Measurements from ENCODE around the gene STYXL1. TPM values are rescaled to one million over a fixed set of nuclear protein-coding genes. Genes with fewer than 3 reads are reported as not detected.

The STYXL1 gene
- total RNA-seq, 6 experiments from 2014 or later: 13.8 to 28.5 (median 21.2) TPM

GRCh38 chr7:76044375-76044865 is 3.4 kb downstream of the STYXL1 start:
- TF ChIP-seq POLR2A (IDR thresholded peaks at IDR 0.05) (no peak), CTCF (IDR thresholded peaks at IDR 0.05) (no peak)
- intact Hi-C loops (cut with DNase I): no loop called here
- no peak overlapping the region for H3K27ac ChIP-seq
- no peak for DNase-seq
- no peaks in the 10 kb centered on the region for H3K27me3 ChIP-seq
- no peak for ATAC-seq
- H3K4me1 ChIP-seq: peaks cover 0 to 23% (median 3%) of the 10 kb centered on the region in 4 donors
- H3K9me3 ChIP-seq: no peaks in the 10 kb centered on the region
- 86% methylated on average over 6 of the region's 7 CpGs for WGBS (ENCODE audit: insufficient coverage, low coverage, low lambda C conversion rate, missing lambda C conversion rate)
- H3K36me3 ChIP-seq: peaks cover 0 to 9% (median 0%) of the 10 kb centered on the region in 4 donors
- no peak overlapping the region for H3K4me3 ChIP-seq

- Histone ChIP-seq H3K9me3 (no peaks in the 10 kb centered on the region), H3K4me1 (peaks cover 0 to under 1% (median 0%) of the 10 kb centered on the region in 4 donors), H3K27me3 (no peaks in the 10 kb centered on the region), H3K27ac (no peak overlapping the region), H3K4me3 (no peak overlapping the region), H3K36me3 (peaks cover 0 to 12% (median 0%) of the 10 kb centered on the region in 4 donors)
- TF ChIP-seq CTCF (IDR thresholded peaks at IDR 0.05) (no peak), POLR2A (IDR thresholded peaks at IDR 0.05) (no peak)
- no peak for DNase-seq
- ATAC-seq: no peak
- intact Hi-C loops (cut with DNase I): no loop called here
- 100% methylated on average over 3 of the region's 6 CpGs for WGBS (ENCODE audit: insufficient coverage, low coverage, low lambda C conversion rate, missing lambda C conversion rate)
These were observed 7.7 kb downstream of the STYXL1 start for GRCh38 chr7:76040126-76040525.

- peak in 1 of 3 donors; percentile 33 for DNase-seq
These were observed 10.5 kb downstream of the STYXL1 start for GRCh38 chr7:76037310-76037709.

GRCh38 chr7:76031964-76032363 is 15.8 kb downstream of the STYXL1 start:
- H3K4me3 ChIP-seq: no peak overlapping the region
- H3K36me3 ChIP-seq: peaks cover 0 to 4% (median 0%) of the 10 kb centered on the region in 4 donors
- WGBS (ENCODE audit: insufficient coverage, low coverage, low lambda C conversion rate, missing lambda C conversion rate): 63% methylated on average over 1 of the region's 1 CpG
- intact Hi-C loops (cut with DNase I): no loop called here
- DNase-seq (no peak), ATAC-seq (no peak)
- TF ChIP-seq POLR2A (IDR thresholded peaks at IDR 0.05): no peak
- no peak for TF ChIP-seq CTCF (IDR thresholded peaks at IDR 0.05)
- H3K9me3 ChIP-seq: no peaks in the 10 kb centered on the region
- no peaks in the 10 kb centered on the region for H3K4me1 ChIP-seq
- no peak overlapping the region for H3K27ac ChIP-seq
- H3K27me3 ChIP-seq: no peaks in the 10 kb centered on the region

More at GRCh38 chr7:76037310-76037709, 10.5 kb downstream of the STYXL1 start:
- no peaks in the 10 kb centered on the region for H3K4me1 ChIP-seq
- peak in 2 of 4 donors; percentile 53 to 88 for ATAC-seq
- intact Hi-C loops (cut with DNase I): no loop called here
- TF ChIP-seq POLR2A (IDR thresholded peaks at IDR 0.05) (no peak), CTCF (IDR thresholded peaks at IDR 0.05) (no peak)
- H3K27me3 ChIP-seq: no peaks in the 10 kb centered on the region
- no peak overlapping the region for H3K4me3 ChIP-seq
- peaks cover 0 to 12% (median 0%) of the 10 kb centered on the region in 4 donors for H3K36me3 ChIP-seq
- no peak overlapping the region for H3K27ac ChIP-seq
- WGBS (ENCODE audit: insufficient coverage, low coverage, low lambda C conversion rate, missing lambda C conversion rate): 80% methylated on average over 1 of the region's 5 CpGs
- no peaks in the 10 kb centered on the region for H3K9me3 ChIP-seq

All from right lobe of liver (tissue), 6 donors.